ENCODE measurements around the gene GP1BA.

GRCh38 chr17:4958102-4958501 lies 26.0 kb downstream of the GP1BA start:
- TF ChIP-seq EZH2 (IDR thresholded peaks at IDR 0.05; ENCODE audit: low read depth) (no peak), CTCF (conservative IDR thresholded peaks at IDR 0.05) (no peak)
